ENCODE measurements around the gene C16orf92.
A peak's percentile ranks its signal among the peaks of the same experiment; 100 is the strongest.

C16orf92 gene

DNA sequence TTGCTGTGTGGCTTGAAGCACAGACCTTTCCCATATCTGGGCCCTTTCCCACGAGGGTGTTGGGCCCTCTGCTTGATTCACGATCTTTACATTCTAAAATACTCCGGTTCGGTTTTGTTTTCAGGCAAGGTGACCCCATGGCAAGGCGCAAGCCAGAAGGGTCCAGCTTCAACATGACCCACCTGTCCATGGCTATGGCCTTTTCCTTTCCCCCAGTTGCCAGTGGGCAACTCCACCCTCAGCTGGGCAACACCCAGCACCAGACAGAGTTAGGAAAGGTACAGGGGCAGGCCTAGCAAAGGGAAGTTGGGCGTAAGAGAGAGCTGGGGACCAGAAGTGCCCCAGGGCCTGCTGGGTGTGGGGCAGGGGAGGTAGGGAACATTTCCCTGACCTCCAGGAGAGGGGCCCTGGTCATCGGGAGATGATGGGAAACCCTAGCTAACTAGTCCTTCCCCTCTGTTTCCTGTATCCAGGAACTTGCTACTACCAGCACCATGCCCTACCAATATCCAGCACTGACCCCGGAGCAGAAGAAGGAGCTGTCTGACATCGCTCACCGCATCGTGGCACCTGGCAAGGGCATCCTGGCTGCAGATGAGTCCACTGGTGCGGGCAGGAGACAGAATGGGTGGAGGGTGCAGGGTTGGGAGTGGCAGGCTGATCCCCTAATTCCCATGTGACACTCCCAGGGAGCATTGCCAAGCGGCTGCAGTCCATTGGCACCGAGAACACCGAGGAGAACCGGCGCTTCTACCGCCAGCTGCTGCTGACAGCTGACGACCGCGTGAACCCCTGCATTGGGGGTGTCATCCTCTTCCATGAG, 44.0 kb downstream of the C16orf92 start:
- DNase-seq (ENCODE audit: extremely low read depth, low read depth), result no peak
- TF ChIP-seq CTCF (IDR thresholded peaks at IDR 0.05; ENCODE audit: low read depth, low read length), result no peak

DNA sequence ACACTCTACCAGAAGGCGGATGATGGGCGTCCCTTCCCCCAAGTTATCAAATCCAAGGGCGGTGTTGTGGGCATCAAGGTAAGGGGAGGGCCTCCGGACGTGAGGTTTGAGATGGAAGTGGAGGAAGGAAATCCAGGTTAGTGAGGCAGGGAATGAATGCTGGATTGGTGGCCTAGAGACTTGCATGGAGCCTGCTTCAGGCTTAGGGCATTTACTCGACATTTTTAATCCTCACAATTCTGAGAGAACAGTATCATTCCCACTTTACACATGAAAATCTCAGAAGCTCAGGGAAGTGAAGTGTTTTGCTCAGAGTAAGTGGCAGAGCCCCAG, 44.6 kb downstream of the C16orf92 start:
- TF ChIP-seq CTCF (IDR thresholded peaks at IDR 0.05; ENCODE audit: low read depth, low read length), result no peak
- DNase-seq (ENCODE audit: extremely low read depth, low read depth), result no peak

- no peak for TF ChIP-seq CTCF (IDR thresholded peaks at IDR 0.05; ENCODE audit: low read depth, low read length)
- no peak for DNase-seq (ENCODE audit: extremely low read depth, low read depth)
Measured at GRCh38 chr16:30068333-30068732, 45.3 kb downstream of the C16orf92 start.

DNA sequence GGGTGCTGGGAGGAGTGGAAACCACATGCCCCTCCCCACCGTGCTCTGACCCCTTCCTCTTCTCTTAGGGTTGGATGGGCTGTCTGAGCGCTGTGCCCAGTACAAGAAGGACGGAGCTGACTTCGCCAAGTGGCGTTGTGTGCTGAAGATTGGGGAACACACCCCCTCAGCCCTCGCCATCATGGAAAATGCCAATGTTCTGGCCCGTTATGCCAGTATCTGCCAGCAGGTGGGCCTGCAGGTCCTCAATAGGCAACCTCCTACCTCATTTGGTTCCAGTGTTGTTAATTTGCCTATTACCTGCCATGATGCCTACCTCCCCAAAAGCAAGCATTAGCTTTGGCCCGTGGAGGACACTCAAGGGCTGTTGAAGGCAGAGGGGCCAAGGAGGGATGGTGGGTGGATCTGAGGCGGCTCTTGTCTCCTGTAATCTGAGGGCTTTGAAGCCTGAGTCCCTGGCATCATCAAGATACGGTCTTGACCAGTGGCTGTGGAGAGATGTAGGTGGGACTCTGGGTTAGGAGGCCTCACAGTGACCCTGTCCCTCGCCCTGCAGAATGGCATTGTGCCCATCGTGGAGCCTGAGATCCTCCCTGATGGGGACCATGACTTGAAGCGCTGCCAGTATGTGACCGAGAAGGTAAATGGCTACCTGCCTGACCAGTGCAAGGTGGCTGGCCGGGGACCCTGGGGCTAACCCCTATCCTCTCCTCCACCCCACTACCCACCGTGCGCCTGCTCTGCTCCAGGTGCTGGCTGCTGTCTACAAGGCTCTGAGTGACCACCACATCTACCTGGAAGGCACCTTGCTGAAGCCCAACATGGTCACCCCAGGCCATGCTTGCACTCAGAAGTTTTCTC, 46.0 kb downstream of the C16orf92 start:
- no peak for DNase-seq (ENCODE audit: extremely low read depth, low read depth)
- TF ChIP-seq CTCF (IDR thresholded peaks at IDR 0.05; ENCODE audit: low read depth, low read length), result peak; percentile 45

DNA sequence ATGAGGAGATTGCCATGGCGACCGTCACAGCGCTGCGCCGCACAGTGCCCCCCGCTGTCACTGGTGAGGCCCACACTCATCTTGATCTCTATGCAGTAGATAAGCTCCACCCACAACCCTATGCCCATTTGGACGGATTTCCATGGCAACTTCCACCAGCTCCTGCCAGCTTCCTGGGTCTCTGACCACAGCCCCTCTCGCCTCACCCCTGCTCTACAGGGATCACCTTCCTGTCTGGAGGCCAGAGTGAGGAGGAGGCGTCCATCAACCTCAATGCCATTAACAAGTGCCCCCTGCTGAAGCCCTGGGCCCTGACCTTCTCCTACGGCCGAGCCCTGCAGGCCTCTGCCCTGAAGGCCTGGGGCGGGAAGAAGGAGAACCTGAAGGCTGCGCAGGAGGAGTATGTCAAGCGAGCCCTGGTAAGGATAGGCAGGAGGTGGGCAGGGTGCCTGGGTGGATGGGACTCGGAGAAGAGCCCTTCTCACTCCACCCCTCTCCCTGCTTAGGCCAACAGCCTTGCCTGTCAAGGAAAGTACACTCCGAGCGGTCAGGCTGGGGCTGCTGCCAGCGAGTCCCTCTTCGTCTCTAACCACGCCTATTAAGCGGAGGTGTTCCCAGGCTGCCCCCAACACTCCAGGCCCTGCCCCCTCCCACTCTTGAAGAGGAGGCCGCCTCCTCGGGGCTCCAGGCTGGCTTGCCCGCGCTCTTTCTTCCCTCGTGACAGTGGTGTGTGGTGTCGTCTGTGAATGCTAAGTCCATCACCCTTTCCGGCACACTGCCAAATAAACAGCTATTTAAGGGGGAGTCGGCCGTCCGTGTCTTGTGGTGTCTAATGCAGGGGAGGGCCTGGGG, 46.8 kb downstream of the C16orf92 start:
- TF ChIP-seq CTCF (IDR thresholded peaks at IDR 0.05; ENCODE audit: low read depth, low read length), result no peak
- no peak for DNase-seq (ENCODE audit: extremely low read depth, low read depth)

GRCh38 chr16:30070490-30070889, 47.5 kb downstream of the C16orf92 start:
- TF ChIP-seq CTCF (IDR thresholded peaks at IDR 0.05; ENCODE audit: low read depth, low read length), result no peak
- no peak for DNase-seq (ENCODE audit: extremely low read depth, low read depth)
